HCT116 (cell line): ENCODE results near the gene ADPRS. TPM values are rescaled to one million over a fixed set of nuclear protein-coding genes. Genes with fewer than 3 reads are reported as not detected.
A peak's percentile ranks its signal among the peaks of the same experiment; 100 is the strongest.

Experiments
- ATAC-seq: fragments of 200-7000 bp; cut with Tn5 transposase; 2 replicates; pipeline ENCODE4 v1.9.1; 2020; ENCODE audit warnings: mild to moderate bottlenecking, moderate library complexity
- BruUV-seq: library from RNA; stranded (reverse); fragments of 400-500 nt; replicated peaks from 2 replicates; lab custom pipeline; 2021; lab: Mats Ljungman, UMichigan
- CTCF ChIA-PET: fragments of 300-600 bp; sonication (Branson Sonifier 250); formaldehyde crosslinking; loops from one replicate; lab custom pipeline; 2021; ENCODE audit warnings: antibody characterized with exemption; lab: Charles Lee
- POLR2A ChIA-PET: fragments of 300-600, 350-600 bp; sonication (Branson Sonifier 250); formaldehyde crosslinking; loops from one replicate; lab custom pipeline; 2021; ENCODE audit warnings: antibody characterized with exemption; lab: Charles Lee
- RAD21 ChIA-PET, 2 experiments: fragments of 300-600 bp; sonication (Branson Sonifier 250); formaldehyde crosslinking; loops; one replicate each; lab custom pipeline; 2023; ENCODE audit warnings: low total read pairs in 2 of 2; ENCODE audit not compliant: uncharacterized antibody in 2 of 2, unreplicated experiment in 2 of 2, low non-redundant PET in 1 of 2; lab: Charles Lee
- DNase-seq: peaks from one replicate; pipeline ENCODE4 v3.0.0-alpha.2; 2010; ENCODE audit warnings: low read depth, low spot score
- H2AFZ ChIP-seq: fragments of 200-600 bp; shearing (Covaris generic), sonication (generic); 2 replicates; pipeline ENCODE4 v1.6.1; 2017; ENCODE audit warnings: low read depth, mixed run types, mixed read lengths, antibody characterized with exemption, low read length; ENCODE audit not compliant: poor library complexity, severe bottlenecking
- H3K27ac ChIP-seq: 2 replicates; pipeline ENCODE4 v1.5.1; 2012; ENCODE audit warnings: low read depth, low read length
- H3K27me3 ChIP-seq: fragments of 200-600 bp; sonication (generic); 2 replicates; pipeline ENCODE4 v1.6.1; 2016; ENCODE audit warnings: mixed run types, low read length, mixed read lengths; ENCODE audit not compliant: insufficient read depth
- H3K36me3 ChIP-seq, 2 experiments: fragments of 200-500 bp in 1 of 2; fragments of 200-600 bp in 1 of 2; sonication (Bioruptor generic) in 1 of 2; sonication (generic) in 1 of 2; 2 replicates each; pipeline versions ENCODE4 v1.5.1 to v1.6.1; 2014 to 2016; ENCODE audit warnings: low read length in 2 of 2, inconsistent platforms in 1 of 2, mixed read lengths in 1 of 2, mixed run types in 1 of 2; ENCODE audit not compliant: insufficient read depth in 2 of 2, control insufficient read depth in 1 of 2
- H3K4me1 ChIP-seq, 2 experiments: fragments of 200-600 bp in 1 of 2; sonication (generic) in 1 of 2; 2 replicates each; pipeline versions ENCODE4 v1.5.1 to v1.6.1; 2012 to 2017; ENCODE audit warnings: low read length in 2 of 2, inconsistent platforms in 1 of 2, mild to moderate bottlenecking in 1 of 2, mixed read lengths in 1 of 2, mixed run types in 1 of 2, moderate library complexity in 1 of 2; ENCODE audit not compliant: insufficient read depth in 2 of 2, control insufficient read depth in 1 of 2
- H3K4me2 ChIP-seq: fragments of 200-600 bp; sonication (generic); 2 replicates; pipeline ENCODE4 v1.6.1; 2017; ENCODE audit warnings: mixed run types, low read length, mixed read lengths
- H3K4me3 ChIP-seq, 2 experiments: fragments of 200-600 bp in 1 of 2; sonication (generic) in 1 of 2; replicated peaks in 1 of 2; 2 replicates each; pipeline ENCODE4 v1.5.1; 2011 to 2016; ENCODE audit warnings: low read length in 2 of 2, control low read depth in 1 of 2, low read depth in 1 of 2, mild to moderate bottlenecking in 1 of 2, mixed read lengths in 1 of 2, mixed run types in 1 of 2
- H3K79me2 ChIP-seq: fragments of 200-600 bp; sonication (generic); 2 replicates; pipeline ENCODE4 v1.6.1; 2017; ENCODE audit warnings: mild to moderate bottlenecking, mixed run types, low read length, moderate library complexity, mixed read lengths; ENCODE audit not compliant: insufficient read depth
- H3K9ac ChIP-seq: fragments of 200-600 bp; sonication (generic); 2 replicates; pipeline ENCODE4 v1.6.1; 2016; ENCODE audit warnings: low read length, mixed read lengths
- H3K9me2 ChIP-seq: fragments of 200-600 bp; sonication (generic), shearing (Covaris generic); 2 replicates; pipeline ENCODE4 v1.6.1; 2017; ENCODE audit warnings: mixed run types, mild to moderate bottlenecking, moderate library complexity; ENCODE audit not compliant: insufficient read depth
- H3K9me3 ChIP-seq, 2 experiments: fragments of 200-500 bp in 1 of 2; fragments of 200-600 bp in 1 of 2; sonication (Bioruptor generic) in 1 of 2; sonication (generic) in 1 of 2; 2 replicates each; pipeline ENCODE4 v1.6.1; 2014 to 2017; ENCODE audit warnings: low read length in 2 of 2, mixed read lengths in 2 of 2, inconsistent platforms in 1 of 2, low read depth in 1 of 2, mild to moderate bottlenecking in 1 of 2, mixed run types in 1 of 2, moderate library complexity in 1 of 2; ENCODE audit not compliant: control insufficient read depth in 1 of 2, insufficient read depth in 1 of 2
- H4K20me1 ChIP-seq: fragments of 200-600 bp; sonication (generic), shearing (Covaris generic); 2 replicates; pipeline ENCODE4 v1.6.1; 2017; ENCODE audit warnings: mixed run types, mild to moderate bottlenecking, moderate library complexity; ENCODE audit not compliant: insufficient read depth
- CEBPB ChIP-seq: IDR thresholded peaks from 2 replicates; pipeline ENCODE4 v1.6.1; 2012; ENCODE audit warnings: low read depth
- EGR1 ChIP-seq: IDR thresholded peaks from 2 replicates; pipeline ENCODE4 v1.6.1; 2012; ENCODE audit warnings: low read depth
- EZH2phosphoT487 ChIP-seq: fragments of 200-600 bp; IDR thresholded peaks from 2 replicates; pipeline ENCODE4 v1.6.1; 2018; ENCODE audit warnings: antibody characterized with exemption, borderline replicate concordance
- POLR2A ChIP-seq: IDR thresholded peaks from 2 replicates; pipeline ENCODE4 v1.7.0; 2011; ENCODE audit warnings: borderline replicate concordance; ENCODE audit not compliant: insufficient read depth, insufficient read length; ENCODE audit errors: extremely low read depth
- ZBTB33 ChIP-seq: IDR thresholded peaks from 2 replicates; pipeline ENCODE4 v1.6.1; 2011; ENCODE audit warnings: mild to moderate bottlenecking, low read length, moderate library complexity; ENCODE audit not compliant: insufficient replicate concordance; ENCODE audit errors: extremely low read depth
- intact Hi-C: fragments of 100-400 bp; cut with micrococcal nuclease; formaldehyde crosslinking; loops from 2 replicates; pipeline ENCODE4 v1.10.0; 2022
- total RNA-seq: library from RNA; stranded (reverse); gene quantifications from one replicate; pipeline ENCODE4 v1.2.1, GENCODE V29; 2021; ENCODE audit not compliant: unreplicated experiment

ADPRS gene
- total RNA-seq, 1 experiment from 2014 or later = 28.2 TPM

DNA sequence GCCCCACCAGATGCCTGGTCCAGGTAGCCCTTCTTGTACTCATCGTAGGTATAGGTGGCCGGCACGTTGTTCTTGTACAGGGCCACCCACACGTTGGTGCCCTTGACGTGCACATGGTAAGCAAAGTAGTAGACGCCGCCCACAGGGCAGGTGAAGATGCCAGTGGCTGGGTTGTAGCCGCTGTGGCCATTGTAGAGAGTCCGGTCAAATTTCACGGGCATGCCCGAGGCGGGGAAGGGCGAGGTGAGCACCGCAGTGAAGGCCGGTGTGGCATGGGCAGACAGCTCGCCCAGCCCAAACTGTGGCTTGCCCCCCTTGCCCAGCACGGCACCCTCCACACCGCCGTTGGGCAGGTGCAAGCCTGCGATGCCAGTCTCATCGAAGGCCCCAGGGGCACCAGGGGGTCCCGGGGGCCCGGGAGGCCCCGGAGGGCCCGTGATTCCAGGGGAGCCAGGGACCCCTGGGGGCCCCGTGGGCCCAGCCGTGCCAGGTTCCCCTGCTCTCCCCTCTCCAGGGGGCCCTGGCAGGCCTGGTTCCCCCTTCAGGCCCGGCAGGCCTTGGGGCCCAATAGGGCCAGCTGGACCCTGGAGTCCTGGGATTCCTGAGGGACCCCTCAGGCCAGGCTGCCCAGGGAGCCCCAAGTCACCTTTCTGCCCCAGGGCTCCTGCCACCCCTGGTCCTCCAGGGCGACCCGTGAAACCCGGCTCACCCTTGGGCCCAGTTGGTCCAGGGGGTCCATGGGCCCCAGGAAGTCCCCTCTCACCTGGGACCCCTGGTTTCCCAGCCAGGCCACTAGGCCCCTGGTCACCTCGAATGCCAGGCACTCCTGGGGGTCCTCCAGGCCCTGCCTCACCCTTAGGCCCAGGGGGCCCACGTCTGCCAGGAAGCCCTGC, 9.2 kb downstream of the ADPRS start:
- H4K20me1 ChIP-seq = no peaks in the 10 kb centered on the region
- H3K4me1 ChIP-seq = peaks cover 0 to 22% of the 10 kb centered on the region in 2 experiments; a peak in 2 of 4 replicates
- H3K27me3 ChIP-seq = no peaks in the 10 kb centered on the region
- no peaks in the 10 kb centered on the region for H3K9me2 ChIP-seq
- DNase-seq (no peak), ATAC-seq (no peak)
- ChIA-PET CTCF (interaction anchor here (0.8 to 3.9 kb wide), 3 partner anchors 37 to 51 kb away, joined by 3 to 31 read pairs (median 7); partner anchors contain the start of gene TRAPPC3), POLR2A (no interaction called here), RAD21 (no interaction called here)
- no peak overlapping the region for H2AFZ ChIP-seq
- intact Hi-C loops = loop anchor here (5.0 kb wide), 1 partner anchor 269 kb away; no protein-coding TSS in a partner anchor
- no peaks in the 10 kb centered on the region for H3K9me3 ChIP-seq
- peaks cover under 1% of the 10 kb centered on the region; the same call in 1 of the 2 replicates for H3K79me2 ChIP-seq
- H3K27ac ChIP-seq = peak overlapping the region; percentile 8; the same call in 1 of the 2 replicates
- TF ChIP-seq CEBPB (no peak), ZBTB33 (no peak), EZH2phosphoT487 (no peak), POLR2A (no peak), EGR1 (no peak)
- BruUV-seq = no TSS peak
- no peak overlapping the region for H3K4me2 ChIP-seq
- H3K36me3 ChIP-seq = peaks cover 17 to 18% of the 10 kb centered on the region in 2 experiments; a peak in 3 of 4 replicates
- H3K4me3 ChIP-seq = no peak overlapping the region
- H3K9ac ChIP-seq = no peak overlapping the region
